ENCODE data around the gene SFXN3.

The SFXN3 gene, protein sequence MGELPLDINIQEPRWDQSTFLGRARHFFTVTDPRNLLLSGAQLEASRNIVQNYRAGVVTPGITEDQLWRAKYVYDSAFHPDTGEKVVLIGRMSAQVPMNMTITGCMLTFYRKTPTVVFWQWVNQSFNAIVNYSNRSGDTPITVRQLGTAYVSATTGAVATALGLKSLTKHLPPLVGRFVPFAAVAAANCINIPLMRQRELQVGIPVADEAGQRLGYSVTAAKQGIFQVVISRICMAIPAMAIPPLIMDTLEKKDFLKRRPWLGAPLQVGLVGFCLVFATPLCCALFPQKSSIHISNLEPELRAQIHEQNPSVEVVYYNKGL

DNA sequence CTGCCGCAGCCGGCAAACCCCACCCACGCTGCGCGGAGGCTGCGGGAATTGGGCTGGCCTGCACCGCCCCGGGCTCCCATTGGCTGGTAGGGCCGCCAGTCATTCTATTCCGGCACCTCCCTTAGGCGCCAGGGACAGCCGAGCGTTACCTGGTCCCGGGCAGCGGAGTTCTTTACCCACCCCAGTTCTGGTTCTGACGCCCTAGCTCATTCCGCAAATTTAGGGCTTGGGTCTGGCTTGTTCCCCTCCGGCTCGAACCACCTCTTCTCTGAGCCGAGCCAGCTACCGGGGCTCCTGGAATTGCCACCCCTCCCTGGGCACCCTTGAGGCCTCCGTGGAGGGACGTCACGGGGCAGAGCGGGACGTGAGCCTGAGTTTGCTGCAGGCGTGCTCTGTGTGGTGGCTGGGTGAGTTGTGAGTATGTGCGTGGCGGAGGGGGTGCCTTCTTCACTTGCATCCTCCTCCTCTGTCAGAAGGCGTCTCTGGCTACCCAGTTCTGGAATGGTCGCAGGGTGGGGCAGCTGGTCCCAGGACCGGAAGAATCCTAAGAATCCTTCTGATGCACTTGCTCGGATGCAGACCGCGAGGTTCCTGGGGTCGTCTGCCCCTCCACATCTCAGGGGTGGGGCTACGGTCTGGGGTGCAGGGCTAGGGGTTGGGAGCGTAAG is at the start of gene SFXN3, which contains the start of gene PDZD7:
Gene SFXN3, plus strand, starts transcription at position 107 of the 668 bp plus-strand sequence. CDS start 3,461 bp downstream, outside the sequence.
Gene PDZD7, minus strand, starts transcription at position 2 of the 668 bp plus-strand sequence. CDS start 910 bp downstream, outside the sequence.
- peak; percentile 33 for DNase-seq

DNA sequence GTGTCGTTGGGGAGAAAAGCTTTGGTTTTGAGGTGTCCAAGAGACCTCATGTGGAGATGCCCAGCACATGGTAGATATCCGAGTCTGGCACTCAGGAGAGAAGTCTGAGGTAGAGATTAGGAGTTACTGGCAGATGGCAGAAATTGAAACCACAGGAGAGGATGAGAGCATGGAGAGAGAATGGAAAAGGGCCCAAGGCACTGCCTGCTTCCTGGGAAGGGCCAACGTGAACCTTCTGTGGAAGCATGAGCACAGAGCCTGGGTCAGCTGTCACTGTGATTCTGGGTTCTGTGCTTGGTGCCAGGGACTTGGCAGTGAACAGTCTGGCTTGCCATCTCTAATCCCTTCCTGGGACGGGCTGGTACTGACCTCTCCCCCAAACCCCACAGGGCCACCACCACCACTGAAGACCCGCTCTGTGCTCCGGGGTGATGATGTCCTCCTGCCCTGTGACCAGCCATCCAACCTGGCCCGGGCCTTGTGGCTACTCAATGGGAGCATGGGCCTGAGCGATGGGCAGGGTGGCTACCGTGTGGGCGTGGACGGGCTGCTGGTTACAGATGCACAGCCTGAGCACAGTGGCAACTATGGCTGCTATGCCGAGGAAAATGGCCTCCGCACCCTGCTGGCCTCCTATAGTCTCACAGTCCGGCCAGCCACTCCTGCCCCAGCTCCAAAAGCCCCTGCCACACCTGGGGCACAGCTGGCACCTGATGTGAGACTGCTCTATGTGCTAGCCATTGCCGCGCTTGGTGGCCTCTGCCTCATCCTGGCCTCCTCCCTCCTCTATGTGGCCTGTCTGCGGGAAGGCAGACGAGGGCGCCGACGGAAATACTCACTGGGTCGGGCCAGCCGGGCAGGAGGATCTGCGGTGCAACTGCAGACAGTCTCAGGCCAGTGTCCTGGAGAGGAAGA is 47.9 kb upstream of the SFXN3 start:
- no peak for DNase-seq

DNA sequence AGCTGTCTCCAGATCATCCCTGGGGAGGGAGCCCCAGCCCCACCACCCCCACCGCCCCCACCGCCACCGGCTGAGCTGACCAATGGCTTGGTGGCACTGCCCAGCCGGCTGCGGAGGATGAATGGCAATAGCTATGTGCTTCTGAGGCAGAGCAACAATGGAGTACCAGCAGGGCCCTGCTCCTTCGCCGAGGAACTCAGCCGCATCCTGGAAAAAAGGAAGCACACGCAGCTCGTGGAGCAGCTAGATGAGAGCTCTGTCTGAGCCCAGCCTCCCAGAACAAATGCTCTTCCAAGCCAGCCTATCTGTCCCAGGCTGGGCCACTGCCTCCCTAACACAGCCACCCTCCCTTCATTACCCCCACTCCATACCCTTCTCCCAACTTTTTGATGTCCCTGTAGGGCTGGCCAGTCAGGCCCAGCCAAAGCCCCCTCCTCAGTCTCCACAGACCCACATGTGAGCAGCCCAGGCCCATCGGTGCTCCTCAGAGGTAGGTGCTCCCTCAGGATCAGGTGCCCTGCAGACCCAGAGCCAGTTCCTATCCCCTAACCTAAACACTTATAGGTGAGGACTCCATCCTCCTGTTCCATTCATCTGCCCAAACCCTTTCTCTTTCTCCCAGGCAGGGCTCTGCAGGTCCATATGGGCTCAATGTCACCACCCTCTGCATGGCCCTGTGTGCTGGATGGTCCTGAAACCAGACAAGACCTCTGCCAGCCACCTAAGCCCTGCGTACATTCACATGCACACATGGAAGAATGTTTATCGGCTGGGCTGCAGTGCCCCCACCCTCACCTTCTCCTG is 47.0 kb upstream of the SFXN3 start:
- no peak for DNase-seq

DNA sequence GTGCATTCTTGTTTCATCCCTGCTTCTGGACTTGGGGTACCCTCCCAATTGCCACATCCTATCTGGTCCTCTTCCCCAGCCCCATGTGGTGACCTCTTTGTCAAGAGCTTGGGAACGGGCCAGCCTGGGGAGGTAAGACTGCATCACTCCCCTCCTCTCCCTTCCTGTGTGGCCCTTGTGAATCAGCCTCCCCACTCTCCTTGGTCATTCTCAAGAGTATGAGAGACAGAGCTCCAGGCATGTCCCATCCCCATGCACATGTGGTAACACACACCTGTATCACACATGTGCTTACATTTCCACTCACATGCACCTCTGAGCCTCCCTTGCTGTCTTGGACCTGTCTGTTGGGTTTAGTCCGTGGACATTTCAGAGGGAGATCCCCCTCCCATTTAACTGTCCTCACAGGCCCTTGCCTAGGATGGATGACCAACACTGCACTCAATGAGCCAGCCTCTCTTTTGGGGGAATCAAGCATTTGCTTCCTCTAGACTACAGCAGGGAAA is 46.3 kb upstream of the SFXN3 start:
- no peak for DNase-seq

DNA sequence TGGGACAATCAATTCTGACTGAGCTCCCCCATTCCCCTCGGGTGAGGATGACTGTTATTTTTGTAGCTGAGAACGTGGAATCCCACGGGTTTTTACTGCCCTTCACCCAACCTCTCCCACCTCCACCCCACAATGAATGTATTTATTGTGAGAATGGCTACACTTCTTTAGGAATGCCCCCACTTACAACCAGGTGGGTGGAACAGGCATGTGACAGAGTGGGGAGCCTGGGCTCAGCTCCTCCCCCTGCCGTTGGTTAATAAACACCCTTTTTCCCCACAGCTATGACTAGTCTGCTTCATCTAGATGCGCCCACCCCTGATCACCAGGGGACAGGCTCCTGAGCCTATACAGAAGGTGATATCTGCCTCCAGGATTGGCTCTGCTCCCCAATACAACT is 45.7 kb upstream of the SFXN3 start:
- DNase-seq, result no peak

DNA sequence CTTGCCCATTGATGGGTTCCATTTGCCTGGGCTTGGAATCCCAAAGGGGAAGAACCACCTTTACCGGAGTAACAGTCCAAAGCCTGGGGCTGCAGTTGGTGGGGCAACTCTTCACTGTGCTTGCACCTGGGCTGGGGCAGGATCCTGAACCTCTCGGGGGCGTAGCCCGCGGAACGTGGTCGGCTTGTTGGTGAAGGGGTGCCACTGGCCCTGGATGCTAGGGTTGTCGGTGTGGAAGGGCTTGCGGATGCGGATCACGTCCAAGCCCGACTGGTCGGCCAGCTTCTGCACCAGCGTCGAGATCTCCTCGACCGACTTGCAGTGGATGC is 44.4 kb upstream of the SFXN3 start:
- DNase-seq, result no peak

- no peak for DNase-seq
Observed at GRCh38 chr10:100986952-100987684, 43.9 kb upstream of the SFXN3 start, which contains the start of the genes MRPL43 and TWNK. Gene MRPL43, minus strand, starts transcription at chr10:100987497. Its CDS starts 54 bp downstream, at chr10:100987443. Gene TWNK, plus strand, starts transcription at chr10:100987543. Its CDS starts 668 bp downstream, at chr10:100988211.

GRCh38 chr10:100987685-100988049 is 43.4 kb upstream of the SFXN3 start:
- DNase-seq, result no peak

- DNase-seq, result no peak
Observed at GRCh38 chr10:100988166-100988565, 42.9 kb upstream of the SFXN3 start.

DNA sequence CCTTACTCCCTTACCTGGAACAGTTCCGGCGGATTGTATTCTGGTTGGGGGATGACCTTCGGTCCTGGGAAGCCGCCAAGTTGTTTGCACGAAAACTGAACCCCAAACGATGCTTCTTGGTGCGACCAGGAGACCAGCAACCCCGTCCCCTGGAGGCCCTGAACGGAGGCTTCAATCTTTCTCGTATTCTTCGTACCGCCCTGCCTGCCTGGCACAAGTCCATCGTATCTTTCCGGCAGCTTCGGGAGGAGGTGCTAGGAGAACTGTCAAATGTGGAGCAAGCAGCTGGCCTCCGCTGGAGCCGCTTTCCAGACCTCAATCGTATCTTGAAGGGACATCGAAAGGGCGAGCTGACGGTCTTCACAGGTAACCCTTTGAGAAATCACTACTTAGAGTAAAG is 41.9 kb upstream of the SFXN3 start:
- DNase-seq, result no peak

DNA sequence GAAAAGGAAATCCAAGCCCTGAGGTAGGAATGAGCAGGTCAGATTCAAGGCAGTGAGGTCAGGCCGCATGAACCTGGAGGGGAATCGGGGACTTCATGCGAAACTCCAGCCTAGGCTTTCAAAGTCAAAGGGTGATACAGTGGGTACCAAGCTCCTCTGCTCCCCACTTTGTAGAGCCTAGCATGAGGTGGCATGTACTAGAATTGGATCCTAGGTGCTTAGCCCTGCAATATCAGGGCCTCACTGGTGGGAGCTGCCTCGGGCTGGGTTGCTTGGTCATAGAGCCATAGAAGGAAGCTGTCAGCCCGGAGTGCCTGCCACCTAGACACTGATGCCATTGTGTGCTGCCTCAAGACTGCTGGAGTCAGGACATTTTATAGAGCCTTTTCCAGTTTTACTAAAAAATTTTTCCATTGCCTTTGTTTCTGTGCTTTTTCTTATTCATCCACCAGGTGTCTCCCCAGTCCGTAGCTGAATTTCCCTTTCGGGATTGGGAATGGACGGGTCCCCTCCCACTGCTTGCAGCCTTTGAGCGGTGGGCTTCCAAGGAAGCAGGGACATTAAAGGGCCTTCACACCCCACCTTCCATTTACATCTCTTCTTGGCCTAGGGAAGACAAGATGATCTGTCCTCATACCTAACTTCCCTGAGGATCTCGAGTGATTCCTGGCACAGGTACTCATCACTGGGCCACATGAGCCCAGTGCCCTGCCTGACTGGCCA is 36.9 kb upstream of the SFXN3 start:
- DNase-seq, result no peak

GRCh38 chr10:100995181-100995580 is 35.9 kb upstream of the SFXN3 start:
- no peak for DNase-seq

DNA sequence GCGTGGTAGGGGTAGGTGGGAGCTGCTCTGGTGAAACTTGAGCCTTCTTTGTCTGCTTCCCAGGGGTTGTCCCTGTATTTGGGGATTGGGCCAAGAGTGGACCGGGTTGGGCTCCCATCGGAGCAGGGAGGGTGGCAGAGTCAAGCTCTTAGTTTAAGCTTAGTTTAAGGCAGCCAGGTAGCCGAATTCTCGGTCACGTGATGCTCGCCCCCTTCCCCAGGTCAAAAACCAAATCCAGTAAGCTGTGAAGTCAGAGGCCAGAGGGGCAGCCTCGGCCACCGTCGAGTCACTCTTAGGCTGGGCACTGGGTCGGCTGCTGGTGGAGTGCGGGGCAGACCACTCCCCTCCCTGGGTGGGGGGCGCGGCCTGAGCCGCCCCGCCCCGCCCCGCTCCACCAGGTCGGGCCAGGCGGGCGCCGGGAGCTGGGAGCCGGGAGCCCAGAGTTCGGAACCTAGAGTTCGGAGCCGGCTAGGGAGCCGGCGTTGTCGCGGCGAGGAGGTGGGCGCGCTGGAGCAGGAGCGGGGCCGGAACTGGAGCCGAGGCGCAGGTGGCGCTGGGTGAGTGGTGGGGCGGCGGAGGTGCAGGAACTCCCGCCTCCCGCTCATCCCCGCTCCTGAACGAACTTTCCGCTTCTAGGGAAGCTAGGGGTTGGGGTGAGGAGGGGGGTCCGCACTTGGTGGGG is 34.2 kb upstream of the SFXN3 start:
- DNase-seq, result no peak

DNA sequence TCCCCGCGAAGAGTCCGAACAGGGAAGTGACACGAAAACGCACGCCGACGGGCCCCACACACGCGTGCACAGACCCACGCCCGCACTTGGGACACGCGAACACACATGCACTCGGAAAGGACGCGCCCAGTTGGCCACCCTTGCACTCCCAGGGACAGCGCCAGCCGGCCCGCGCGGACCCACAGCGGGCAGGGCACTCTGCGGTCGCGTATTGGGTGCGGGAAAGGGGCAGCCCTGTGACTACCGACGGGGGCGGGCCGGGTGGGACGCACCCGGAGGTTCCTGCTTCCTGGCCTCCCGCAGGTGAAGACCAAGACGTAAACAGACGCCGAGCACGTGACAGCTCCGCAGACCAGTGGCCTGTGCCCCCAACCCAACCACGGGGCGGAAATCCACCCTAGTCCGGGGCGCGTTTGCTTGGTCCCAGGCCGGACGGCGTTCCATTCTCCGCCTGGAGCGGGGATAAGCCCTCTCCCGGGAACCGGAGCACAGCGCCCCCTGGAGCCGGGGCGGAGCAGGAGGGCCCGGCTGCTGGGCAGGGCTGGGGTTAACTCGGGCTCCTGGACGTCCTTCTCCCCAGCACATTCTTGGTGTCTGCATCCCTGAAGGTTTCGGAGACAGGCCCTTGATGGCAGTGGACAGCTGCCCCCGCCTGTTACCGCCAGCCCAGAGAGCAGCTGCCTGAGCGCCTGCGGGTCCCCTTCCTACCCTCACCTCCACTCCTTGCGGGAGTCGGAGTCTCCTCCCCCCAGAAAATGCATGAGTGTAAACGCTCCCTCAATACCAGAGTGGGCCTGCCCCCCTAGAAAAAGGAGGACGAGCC is 33.5 kb upstream of the SFXN3 start:
- peak; percentile 16 for DNase-seq

GRCh38 chr10:100998183-100998990 is 32.6 kb upstream of the SFXN3 start:
- peak; percentile 79 for DNase-seq

- DNase-seq, result no peak
Observed at GRCh38 chr10:100998991-100999741, 31.9 kb upstream of the SFXN3 start.

DNA sequence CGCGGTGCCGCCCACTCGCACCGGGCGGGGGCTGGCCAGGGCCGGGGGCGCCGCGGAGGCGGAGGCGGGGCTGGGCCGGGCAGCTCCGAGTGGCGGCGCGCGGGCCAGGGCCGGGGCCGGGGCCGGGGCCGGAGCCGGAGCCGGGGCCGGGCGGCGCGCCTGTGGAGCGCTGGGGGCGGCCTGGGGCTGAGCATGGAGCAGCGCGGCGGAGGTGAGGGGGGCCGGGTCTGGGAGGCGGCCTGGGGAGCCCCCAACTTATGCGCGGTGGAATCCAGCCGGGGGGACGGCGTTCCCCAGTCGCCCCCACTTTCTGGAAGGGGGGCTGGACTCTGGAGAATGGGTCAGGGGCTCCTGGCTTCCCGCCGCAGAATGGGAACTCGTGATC is 31.3 kb upstream of the SFXN3 start, which contains the start of gene LZTS2:
Gene LZTS2, plus strand, starts transcription at position 67 of the 385 bp plus-strand sequence. CDS start 2,731 bp downstream, outside the sequence.
- no peak for DNase-seq

Measured in DMS79 (cell line).